ENCODE data around the gene GSC2. TPM values are rescaled to one million over a fixed set of nuclear protein-coding genes. Genes with fewer than 3 reads are reported as not detected.

The GSC2 gene
- total and polyA plus RNA-seq, 2 of the 4 experiments (the other 2 are of a cell fraction) = not detected

- in situ Hi-C loops (cut with MboI; ENCODE audit: low sequenced_read_pairs) (loop anchor here (10.0 kb wide), 1 partner anchor 174 kb away; no protein-coding TSS in a partner anchor), intact Hi-C loops (cut with micrococcal nuclease) (no loop called here), dilution Hi-C loops (cut with HindIII; ENCODE audit: low sequenced_read_pairs, unreplicated experiment) (no loop called here)
- H4K20me1 ChIP-seq (ENCODE audit: insufficient read depth, low read length) = peaks cover 11% of the 10 kb centered on the region
- H3K9me1 ChIP-seq (ENCODE audit: insufficient read depth, low read length) = peaks cover 3% of the 10 kb centered on the region; the same call in 1 of the 2 replicates
- H3K4me2 ChIP-seq (ENCODE audit: low read depth, low read length) = no peak overlapping the region
- H4K91ac ChIP-seq (ENCODE audit: insufficient read depth, low read depth, low read length) = no peak overlapping the region
- no peak overlapping the region for H2AK9ac ChIP-seq (replicated peaks; ENCODE audit: low read depth, low read length, poor library complexity)
- H3K23ac ChIP-seq (ENCODE audit: low read depth, low read length) = no peak overlapping the region
- H3K4me3 ChIP-seq (ENCODE audit: insufficient read depth, low read depth, low read length) = no peak overlapping the region
- no peak overlapping the region for H2BK15ac ChIP-seq (ENCODE audit: low read depth, low read length)
- WGBS, 2 experiments (ENCODE audit: extremely low coverage in 2 of 2, insufficient read length in 1 of 2) = 71% methylated on average over 5 of the region's 11 CpGs; no CpG with 5 or more reads in 1 of the 2 experiments
- H3K9me3 ChIP-seq (ENCODE audit: control insufficient read depth, insufficient read depth, low read length) = no peaks in the 10 kb centered on the region
- POLR2A ChIA-PET (ENCODE audit: unreplicated experiment) = no interaction called here
- H3K9ac ChIP-seq (ENCODE audit: low read depth, low read length) = no peak overlapping the region
- H2AK5ac ChIP-seq (ENCODE audit: low read depth, low read length) = no peak overlapping the region
- no peak overlapping the region for H4K8ac ChIP-seq (ENCODE audit: low read depth in 2 of 2, low read length in 2 of 2)
- DNase-seq (no peak), ATAC-seq (ENCODE audit: low read depth) (no peak)
- no peak overlapping the region for H2BK20ac ChIP-seq (ENCODE audit: low read depth, low read length)
- H3K79me1 ChIP-seq (ENCODE audit: low read depth in 1 of 2, low read length in 2 of 2) = peaks cover 2 to 23% of the 10 kb centered on the region in 2 experiments; a peak in 3 of 4 replicates
- CTCF ChIA-PET = no interaction called here
- no peak overlapping the region for H2BK5ac ChIP-seq (ENCODE audit: low read depth, low read length, poor library complexity, severe bottlenecking)
- H3K18ac ChIP-seq (ENCODE audit: low read depth, low read length) = no peak overlapping the region
- no peak overlapping the region for H2AFZ ChIP-seq (replicated peaks; ENCODE audit: low read length, poor library complexity)
- no peak overlapping the region for H4K5ac ChIP-seq (ENCODE audit: low read depth, low read length)
- no peak overlapping the region for H3K4ac ChIP-seq (ENCODE audit: low read depth, low read length)
- no peak overlapping the region for H3K27ac ChIP-seq (ENCODE audit: insufficient read depth, low read length)
- no peak overlapping the region for H3K14ac ChIP-seq (replicated peaks; ENCODE audit: low read depth, low read length)
- H2BK120ac ChIP-seq (ENCODE audit: low read depth, low read length) = no peak overlapping the region
- no peaks in the 10 kb centered on the region for H3K27me3 ChIP-seq (ENCODE audit: control insufficient read depth, insufficient read depth, low read length)
- H3K36me3 ChIP-seq (ENCODE audit: control insufficient read depth, insufficient read depth, low read length) = peaks cover 7% of the 10 kb centered on the region
- TF ChIP-seq MXI1 (IDR thresholded peaks at IDR 0.05; ENCODE audit: borderline replicate concordance, low read depth, low read length) (no peak), CTCF (conservative IDR thresholded peaks at IDR 0.05; ENCODE audit: low read depth, low read length) (no peak), RCOR1 (IDR thresholded peaks at IDR 0.05; ENCODE audit: insufficient replicate concordance, low read length) (no peak), NFE2L2 (IDR thresholded peaks at IDR 0.05; ENCODE audit: low read depth, low read length) (no peak), POLR2A (IDR thresholded peaks at IDR 0.05; ENCODE audit: low read depth, low read length) (no peak), ELK1 (IDR thresholded peaks at IDR 0.05; ENCODE audit: borderline replicate concordance, low read depth, low read length) (no peak), FOS (IDR thresholded peaks at IDR 0.05; ENCODE audit: low read depth, low read length) (no peak), RFX5 (IDR thresholded peaks at IDR 0.05; ENCODE audit: low read depth, low read length) (no peak), MAFK (IDR thresholded peaks at IDR 0.05; ENCODE audit: low read depth, low read length) (no peak)
- TF ChIP-seq, protein P1, sequence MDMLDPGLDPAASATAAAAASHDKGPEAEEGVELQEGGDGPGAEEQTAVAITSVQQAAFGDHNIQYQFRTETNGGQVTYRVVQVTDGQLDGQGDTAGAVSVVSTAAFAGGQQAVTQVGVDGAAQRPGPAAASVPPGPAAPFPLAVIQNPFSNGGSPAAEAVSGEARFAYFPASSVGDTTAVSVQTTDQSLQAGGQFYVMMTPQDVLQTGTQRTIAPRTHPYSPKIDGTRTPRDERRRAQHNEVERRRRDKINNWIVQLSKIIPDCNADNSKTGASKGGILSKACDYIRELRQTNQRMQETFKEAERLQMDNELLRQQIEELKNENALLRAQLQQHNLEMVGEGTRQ (IDR thresholded peaks at IDR 0.05; ENCODE audit: low read depth, low read length) = no peak
- no peak overlapping the region for H3K56ac ChIP-seq (ENCODE audit: extremely low read depth, insufficient read depth, low read length)
- H3K4me1 ChIP-seq (ENCODE audit: control insufficient read depth, insufficient read depth, low read length) = peaks cover 17% of the 10 kb centered on the region
- BruUV-seq (replicated peaks) = no TSS peak
Measured at GRCh38 chr22:19180740-19181410, 30.8 kb upstream of the GSC2 start.

All from IMR-90 (cell line).